K562 (cell line): ENCODE measurements around the gene CCDC187. TPM values are rescaled to one million over a fixed set of nuclear protein-coding genes. Genes with fewer than 3 reads are reported as not detected.

Source experiments
- BRCA1 ChIP-seq, 2 experiments: fragments of 450-650 bp in 1 of 2; sonication (generic) in 1 of 2; formaldehyde crosslinking in 1 of 2; IDR thresholded peaks; 2 replicates each; pipeline versions ENCODE4 v1.5.0 to v1.6.1; 2017 to 2020; ENCODE audit warnings: mild to moderate bottlenecking in 1 of 2, missing genetic modification reagents in 1 of 2
- NFE2 ChIP-seq: IDR thresholded peaks from 2 replicates; pipeline ENCODE4 v1.6.1; 2014; ENCODE audit warnings: antibody characterized with exemption, low read depth
- RBM25 ChIP-seq: fragments of 200-400 bp; formaldehyde crosslinking; IDR thresholded peaks from 2 replicates; pipeline ENCODE4 v1.6.1; 2018; ENCODE audit warnings: low read length, low read depth, moderate library complexity; ENCODE audit not compliant: severe bottlenecking
- TOE1 ChIP-seq, 2 experiments: fragments of 450-650 bp in 1 of 2; sonication (generic) in 1 of 2; formaldehyde crosslinking in 1 of 2; IDR thresholded peaks; 2 replicates each; pipeline versions ENCODE4 v1.7.1 to v1.8.0; 2016 to 2022; ENCODE audit warnings: borderline replicate concordance in 2 of 2, mild to moderate bottlenecking in 2 of 2, antibody characterized with exemption in 1 of 2, inconsistent platforms in 1 of 2, low read depth in 1 of 2, missing genetic modification reagents in 1 of 2, moderate library complexity in 1 of 2
- U2AF2 ChIP-seq: fragments of 200-400 bp; formaldehyde crosslinking; optimal IDR thresholded peaks from 2 replicates; pipeline ENCODE3; 2017; ENCODE audit warnings: low read depth, mild to moderate bottlenecking, low read length
- polyA plus RNA-seq, 8 experiments: library from polyadenylated mRNA; depleted of rRNA in 4 of 8; stranded (reverse) in 5 of 8; unstranded in 3 of 8; fragments of >200 nt; fragmentation: Nextera tagmentation in 2 of 8; fragmentation: Illumina TruSeq in 1 of 8; extraction: Ambion mirVana in 2 of 8; extraction: Trizol in 1 of 8; gene quantifications; 2 replicates each; pipeline versions ENCODE4 v1.2.1 to v1.2.3, GENCODE V29; 2011 to 2014; ENCODE audit warnings: inconsistent platforms in 1 of 8, missing spikeins in 1 of 8
- total RNA-seq, 7 experiments: library from RNA; depleted of rRNA in 6 of 7; stranded (reverse); fragments of >200 nt in 6 of 7; fragmentation: Illumina TruSeq in 2 of 7; extraction: Trizol in 2 of 7; gene quantifications; 2 replicates each; pipeline versions ENCODE4 v1.2.1 to v1.2.3, GENCODE V29; 2011 to 2021; ENCODE audit warnings: low replicate concordance in 1 of 7
- TF ChIP-seq, protein P1 (sequence below): sonication (generic); formaldehyde crosslinking; IDR thresholded peaks from 2 replicates; pipeline ENCODE4 v1.8.1; 2023; ENCODE audit warnings: missing genetic modification reagents, mild to moderate bottlenecking, borderline replicate concordance
- TF ChIP-seq, protein P2 (sequence below), 2 experiments: fragments of 250-450 bp in 1 of 2; fragments of 450-650 bp in 1 of 2; sonication (Bioruptor Pico) in 1 of 2; IDR thresholded peaks; 2 replicates each; pipeline versions ENCODE4 v1.6.1 to v1.8.0; 2016 to 2021; ENCODE audit warnings: mild to moderate bottlenecking in 2 of 2, moderate library complexity in 2 of 2, missing compliant biosample characterization in 1 of 2, missing genetic modification characterization in 1 of 2
- TF ChIP-seq, protein P3 (sequence below): IDR thresholded peaks from 2 replicates; pipeline ENCODE4 v1.6.1; 2011; ENCODE audit warnings: borderline replicate concordance, low read depth, mild to moderate bottlenecking, moderate library complexity, low read length; ENCODE audit not compliant: insufficient read depth, poor library complexity, severe bottlenecking

The CCDC187 gene
- total and polyA plus RNA-seq, 9 of the 15 experiments (the other 6 are each of a cell fraction or from before 2014, with no cell fraction given), result not detected

DNA sequence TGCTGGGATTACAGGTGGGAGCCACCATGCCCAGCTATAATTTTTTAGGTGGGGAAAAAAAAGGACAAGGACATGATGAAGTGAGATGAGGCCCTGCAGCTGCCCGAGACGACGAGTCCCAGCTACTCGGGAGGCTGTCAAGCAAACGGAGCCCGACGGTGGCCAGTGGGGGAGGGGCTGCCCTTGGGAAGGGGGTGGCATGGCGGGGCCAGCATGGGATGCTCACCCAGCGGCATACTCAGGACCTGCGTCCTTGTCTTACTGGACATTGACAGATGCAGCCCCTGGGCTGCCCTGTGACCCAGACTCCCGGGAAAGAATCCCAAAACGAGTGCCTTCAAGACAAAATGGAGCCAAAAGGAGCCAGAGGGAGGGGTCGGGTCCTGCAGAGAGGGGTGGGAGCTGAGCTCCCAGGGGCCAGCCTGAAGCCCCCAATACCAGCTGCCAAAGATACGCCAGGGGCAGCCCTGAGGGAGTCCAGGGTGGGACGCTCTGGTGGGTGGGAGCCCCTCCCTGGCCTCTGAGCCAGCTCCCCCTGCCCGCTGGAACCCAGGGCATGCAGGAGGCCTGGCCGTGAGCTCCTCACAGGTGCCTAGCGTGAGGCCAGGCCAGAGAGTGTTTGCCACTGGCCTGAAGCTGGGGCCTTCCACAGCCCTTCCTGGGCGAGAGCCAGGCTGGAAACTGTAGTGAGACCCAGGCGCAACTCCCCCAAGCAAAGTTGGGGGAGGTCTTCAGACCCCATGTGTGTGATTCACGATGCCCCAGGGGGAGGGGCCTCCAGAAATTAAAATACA lies 15.7 kb downstream of the CCDC187 start (continued):
- TF ChIP-seq, protein P1, sequence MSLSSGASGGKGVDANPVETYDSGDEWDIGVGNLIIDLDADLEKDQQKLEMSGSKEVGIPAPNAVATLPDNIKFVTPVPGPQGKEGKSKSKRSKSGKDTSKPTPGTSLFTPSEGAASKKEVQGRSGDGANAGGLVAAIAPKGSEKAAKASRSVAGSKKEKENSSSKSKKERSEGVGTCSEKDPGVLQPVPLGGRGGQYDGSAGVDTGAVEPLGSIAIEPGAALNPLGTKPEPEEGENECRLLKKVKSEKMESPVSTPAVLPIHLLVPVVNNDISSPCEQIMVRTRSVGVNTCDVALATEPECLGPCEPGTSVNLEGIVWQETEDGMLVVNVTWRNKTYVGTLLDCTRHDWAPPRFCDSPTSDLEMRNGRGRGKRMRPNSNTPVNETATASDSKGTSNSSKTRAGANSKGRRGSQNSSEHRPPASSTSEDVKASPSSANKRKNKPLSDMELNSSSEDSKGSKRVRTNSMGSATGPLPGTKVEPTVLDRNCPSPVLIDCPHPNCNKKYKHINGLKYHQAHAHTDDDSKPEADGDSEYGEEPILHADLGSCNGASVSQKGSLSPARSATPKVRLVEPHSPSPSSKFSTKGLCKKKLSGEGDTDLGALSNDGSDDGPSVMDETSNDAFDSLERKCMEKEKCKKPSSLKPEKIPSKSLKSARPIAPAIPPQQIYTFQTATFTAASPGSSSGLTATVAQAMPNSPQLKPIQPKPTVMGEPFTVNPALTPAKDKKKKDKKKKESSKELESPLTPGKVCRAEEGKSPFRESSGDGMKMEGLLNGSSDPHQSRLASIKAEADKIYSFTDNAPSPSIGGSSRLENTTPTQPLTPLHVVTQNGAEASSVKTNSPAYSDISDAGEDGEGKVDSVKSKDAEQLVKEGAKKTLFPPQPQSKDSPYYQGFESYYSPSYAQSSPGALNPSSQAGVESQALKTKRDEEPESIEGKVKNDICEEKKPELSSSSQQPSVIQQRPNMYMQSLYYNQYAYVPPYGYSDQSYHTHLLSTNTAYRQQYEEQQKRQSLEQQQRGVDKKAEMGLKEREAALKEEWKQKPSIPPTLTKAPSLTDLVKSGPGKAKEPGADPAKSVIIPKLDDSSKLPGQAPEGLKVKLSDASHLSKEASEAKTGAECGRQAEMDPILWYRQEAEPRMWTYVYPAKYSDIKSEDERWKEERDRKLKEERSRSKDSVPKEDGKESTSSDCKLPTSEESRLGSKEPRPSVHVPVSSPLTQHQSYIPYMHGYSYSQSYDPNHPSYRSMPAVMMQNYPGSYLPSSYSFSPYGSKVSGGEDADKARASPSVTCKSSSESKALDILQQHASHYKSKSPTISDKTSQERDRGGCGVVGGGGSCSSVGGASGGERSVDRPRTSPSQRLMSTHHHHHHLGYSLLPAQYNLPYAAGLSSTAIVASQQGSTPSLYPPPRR (CRISPR knock-in tag), result no peak
- TF ChIP-seq BRCA1 (IDR thresholded peaks at IDR 0.05) (no peak), BRCA1 (CRISPR knock-in tag; IDR thresholded peaks at IDR 0.05) (no peak), U2AF2 (no peak), TOE1 (IDR thresholded peaks at IDR 0.05; ENCODE audit: borderline replicate concordance) (no peak), TOE1 (CRISPR knock-in tag; IDR thresholded peaks at IDR 0.05; ENCODE audit: borderline replicate concordance, low read depth) (no peak), RBM25 (no peak), NFE2 (no peak)
- TF ChIP-seq, protein P2, sequence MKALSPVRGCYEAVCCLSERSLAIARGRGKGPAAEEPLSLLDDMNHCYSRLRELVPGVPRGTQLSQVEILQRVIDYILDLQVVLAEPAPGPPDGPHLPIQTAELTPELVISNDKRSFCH (CRISPR knock-in tag; IDR thresholded peaks at IDR 0.05), result no peak
- TF ChIP-seq, protein P2 (tag; IDR thresholded peaks at IDR 0.05), result no peak
- TF ChIP-seq, protein P3, sequence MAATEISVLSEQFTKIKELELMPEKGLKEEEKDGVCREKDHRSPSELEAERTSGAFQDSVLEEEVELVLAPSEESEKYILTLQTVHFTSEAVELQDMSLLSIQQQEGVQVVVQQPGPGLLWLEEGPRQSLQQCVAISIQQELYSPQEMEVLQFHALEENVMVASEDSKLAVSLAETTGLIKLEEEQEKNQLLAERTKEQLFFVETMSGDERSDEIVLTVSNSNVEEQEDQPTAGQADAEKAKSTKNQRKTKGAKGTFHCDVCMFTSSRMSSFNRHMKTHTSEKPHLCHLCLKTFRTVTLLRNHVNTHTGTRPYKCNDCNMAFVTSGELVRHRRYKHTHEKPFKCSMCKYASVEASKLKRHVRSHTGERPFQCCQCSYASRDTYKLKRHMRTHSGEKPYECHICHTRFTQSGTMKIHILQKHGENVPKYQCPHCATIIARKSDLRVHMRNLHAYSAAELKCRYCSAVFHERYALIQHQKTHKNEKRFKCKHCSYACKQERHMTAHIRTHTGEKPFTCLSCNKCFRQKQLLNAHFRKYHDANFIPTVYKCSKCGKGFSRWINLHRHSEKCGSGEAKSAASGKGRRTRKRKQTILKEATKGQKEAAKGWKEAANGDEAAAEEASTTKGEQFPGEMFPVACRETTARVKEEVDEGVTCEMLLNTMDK, result no peak
